Lower leg skin (tissue), 3 donors: ENCODE results near the gene TNRC6A.

ENCODE experiments used
- CTCF ChIP-seq, 3 donors: fragments of 450-650 bp; IDR thresholded peaks; one replicate each; pipeline ENCODE4 v1.5.1; 2016; ENCODE audit warnings: antibody characterized with exemption in 3 of 3, mild to moderate bottlenecking in 3 of 3, moderate library complexity in 2 of 3
- POLR2A ChIP-seq, 2 donors: fragments of 450-650 bp; IDR thresholded peaks; one replicate each; pipeline ENCODE4 v1.6.1; 2016 to 2017; ENCODE audit warnings: antibody characterized with exemption in 2 of 2, mild to moderate bottlenecking in 1 of 2, moderate library complexity in 1 of 2

DNA sequence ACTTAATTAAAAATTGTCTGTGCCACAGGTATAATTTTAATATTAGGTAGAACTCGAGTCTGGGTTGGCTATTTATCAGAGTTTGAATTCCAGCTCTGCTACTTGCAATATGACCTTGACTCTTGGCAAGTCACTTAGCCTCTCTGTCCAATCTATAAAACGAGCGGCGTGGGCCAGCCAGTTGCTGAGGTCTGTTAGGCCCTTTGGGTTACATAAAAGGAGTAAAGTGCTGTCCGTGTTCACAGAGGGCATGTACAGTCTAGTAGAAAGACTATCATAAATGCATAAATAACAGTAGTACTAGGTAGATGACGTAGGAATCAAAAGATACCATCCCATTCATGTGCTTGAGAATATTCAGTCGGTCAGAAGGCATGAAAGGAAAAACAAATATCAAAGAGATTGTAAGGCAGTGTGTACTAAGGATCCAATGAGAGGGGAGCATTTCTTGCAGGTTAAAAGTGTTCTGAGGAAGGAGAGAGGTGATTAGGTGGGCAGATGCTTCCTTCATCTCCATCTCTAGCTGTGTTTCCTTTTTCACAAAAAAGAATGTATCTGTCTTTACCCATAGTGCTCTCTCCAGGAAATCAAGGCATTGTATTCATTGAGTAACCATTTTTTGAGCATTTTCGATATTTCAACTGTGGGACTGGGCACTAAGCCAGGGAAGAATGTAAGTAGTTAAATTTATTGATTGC is 2.4 kb downstream of the TNRC6A start:
- TF ChIP-seq CTCF (IDR thresholded peaks at IDR 0.05) (no peak), POLR2A (IDR thresholded peaks at IDR 0.05) (no peak)
